HEK293 (cell line): ENCODE results near the gene DPH7.
A peak's percentile ranks its signal among the peaks of the same experiment; 100 is the strongest.

Experiments
- KLF16 ChIP-seq: fragments of 450-650 bp; formaldehyde crosslinking; IDR thresholded peaks from 2 replicates; pipeline ENCODE4 v1.5.1; 2017; ENCODE audit warnings: missing biosample characterization, missing genetic modification characterization
- KLF7 ChIP-seq: fragments of 450-650 bp; formaldehyde crosslinking; IDR thresholded peaks from 2 replicates; pipeline ENCODE4 v1.5.1; 2016; ENCODE audit warnings: missing biosample characterization, missing genetic modification characterization, borderline replicate concordance
- KLF8 ChIP-seq: fragments of 450-650 bp; formaldehyde crosslinking; IDR thresholded peaks from 2 replicates; pipeline ENCODE4 v1.5.1; 2016; ENCODE audit warnings: missing biosample characterization, missing genetic modification characterization
- SP2 ChIP-seq: fragments of 450-650 bp; formaldehyde crosslinking; IDR thresholded peaks from 2 replicates; pipeline ENCODE4 v1.5.1; 2016; ENCODE audit warnings: missing biosample characterization, missing genetic modification characterization
- ZBTB1 ChIP-seq: fragments of 450-650 bp; formaldehyde crosslinking; IDR thresholded peaks from 2 replicates; pipeline ENCODE4 v1.5.1; 2016; ENCODE audit warnings: missing biosample characterization, missing genetic modification characterization
- ZBTB17 ChIP-seq: fragments of 450-650 bp; formaldehyde crosslinking; IDR thresholded peaks from 2 replicates; pipeline ENCODE4 v1.5.1; 2016; ENCODE audit warnings: missing biosample characterization, missing genetic modification characterization
- ZBTB20 ChIP-seq: fragments of 450-650 bp; formaldehyde crosslinking; IDR thresholded peaks from 2 replicates; pipeline ENCODE4 v1.5.1; 2016; ENCODE audit warnings: missing biosample characterization, missing genetic modification characterization
- ZBTB26 ChIP-seq: fragments of 450-650 bp; formaldehyde crosslinking; optimal IDR thresholded peaks from 2 replicates; pipeline ENCODE3; 2016; ENCODE audit warnings: missing biosample characterization, mild to moderate bottlenecking, missing genetic modification characterization
- ZNF146 ChIP-seq: fragments of 450-650 bp; formaldehyde crosslinking; IDR thresholded peaks from 2 replicates; pipeline ENCODE4 v1.5.1; 2016; ENCODE audit warnings: missing biosample characterization, missing genetic modification characterization
- ZNF211 ChIP-seq: fragments of 450-650 bp; formaldehyde crosslinking; IDR thresholded peaks from 2 replicates; pipeline ENCODE4 v1.5.1; 2016; ENCODE audit warnings: low read depth, missing biosample characterization, missing genetic modification characterization
- ZNF26 ChIP-seq: fragments of 450-650 bp; formaldehyde crosslinking; IDR thresholded peaks from 2 replicates; pipeline ENCODE4 v1.5.1; 2016; ENCODE audit warnings: missing biosample characterization, missing genetic modification characterization
- ZNF335 ChIP-seq: fragments of 450-650 bp; formaldehyde crosslinking; conservative IDR thresholded peaks from 2 replicates; pipeline ENCODE4 v1.5.1; 2016; ENCODE audit warnings: missing biosample characterization, missing genetic modification characterization
- ZNF391 ChIP-seq: fragments of 450-650 bp; formaldehyde crosslinking; IDR thresholded peaks from 2 replicates; pipeline ENCODE4 v1.5.1; 2016; ENCODE audit warnings: low read depth, missing biosample characterization, missing genetic modification characterization, borderline replicate concordance
- ZNF416 ChIP-seq: fragments of 450-650 bp; formaldehyde crosslinking; IDR thresholded peaks from 2 replicates; pipeline ENCODE4 v1.5.1; 2016; ENCODE audit warnings: missing biosample characterization, missing genetic modification characterization
- ZNF510 ChIP-seq: fragments of 450-650 bp; formaldehyde crosslinking; IDR thresholded peaks from 2 replicates; pipeline ENCODE4 v1.5.1; 2018; ENCODE audit warnings: mild to moderate bottlenecking, missing genetic modification characterization, missing biosample characterization; ENCODE audit not compliant: insufficient replicate concordance
- ZNF561 ChIP-seq: fragments of 450-650 bp; IDR thresholded peaks from 2 replicates; pipeline ENCODE4 v1.5.1; 2018; ENCODE audit warnings: missing biosample characterization, missing genetic modification characterization, borderline replicate concordance
- TF ChIP-seq, protein P1 (sequence below): sonication (generic); formaldehyde crosslinking; IDR thresholded peaks from 2 replicates; pipeline ENCODE4 v1.8.1; 2022; ENCODE audit warnings: mild to moderate bottlenecking, moderate library complexity, missing genetic modification reagents
- TF ChIP-seq, protein P2 (sequence below): fragments of 450-650 bp; formaldehyde crosslinking; IDR thresholded peaks from 2 replicates; pipeline ENCODE4 v1.5.1; 2016; ENCODE audit warnings: missing biosample characterization, missing genetic modification characterization
- TF ChIP-seq, protein P3 (sequence below): fragments of 450-650 bp; formaldehyde crosslinking; conservative IDR thresholded peaks from 2 replicates; pipeline ENCODE4 v1.5.1; 2016; ENCODE audit warnings: low read depth, missing biosample characterization, missing genetic modification characterization

The DPH7 gene

DNA sequence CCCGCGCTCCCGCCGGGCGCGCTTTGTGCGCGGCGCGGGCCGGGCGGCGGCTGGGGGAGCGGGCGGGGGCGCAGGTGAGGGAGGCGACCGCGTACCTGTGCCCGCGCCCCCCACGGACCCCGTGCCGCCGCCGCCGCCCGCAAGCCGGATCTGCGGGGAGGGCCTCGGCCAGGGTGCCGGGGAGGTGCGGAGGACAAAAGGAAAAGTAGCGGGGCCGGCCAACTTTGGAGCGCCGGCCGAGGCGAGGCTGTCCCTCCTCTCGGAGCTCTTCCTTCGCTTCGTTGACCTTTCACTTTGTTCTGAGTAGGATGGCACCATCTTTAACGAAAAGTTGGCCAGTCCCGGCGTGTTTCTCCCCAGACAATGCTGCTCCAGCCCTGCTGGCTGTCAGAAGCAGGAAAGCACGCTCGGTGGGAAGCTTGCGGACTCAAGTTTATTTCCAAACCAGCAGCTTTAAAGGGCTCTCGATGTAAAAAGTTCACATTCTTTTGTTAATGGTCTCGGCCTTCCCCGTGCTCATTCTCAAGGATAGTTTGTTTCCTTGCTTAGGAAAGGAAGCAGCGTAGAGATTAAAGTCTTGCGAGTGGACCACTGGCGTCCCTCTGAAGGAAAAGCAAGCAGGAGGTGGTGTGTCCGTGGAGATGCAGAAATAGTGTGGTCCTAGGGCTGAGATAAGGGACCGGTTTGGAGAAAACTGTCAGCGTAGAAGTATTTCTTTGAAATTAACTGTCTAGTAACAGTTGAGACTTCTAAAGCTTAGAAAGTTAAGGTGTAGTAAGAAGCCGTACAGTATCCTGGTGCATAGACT lies 40.7 kb upstream of the DPH7 start (continued):
- peak; percentile 44 for TF ChIP-seq ZNF335
- TF ChIP-seq, protein P1, sequence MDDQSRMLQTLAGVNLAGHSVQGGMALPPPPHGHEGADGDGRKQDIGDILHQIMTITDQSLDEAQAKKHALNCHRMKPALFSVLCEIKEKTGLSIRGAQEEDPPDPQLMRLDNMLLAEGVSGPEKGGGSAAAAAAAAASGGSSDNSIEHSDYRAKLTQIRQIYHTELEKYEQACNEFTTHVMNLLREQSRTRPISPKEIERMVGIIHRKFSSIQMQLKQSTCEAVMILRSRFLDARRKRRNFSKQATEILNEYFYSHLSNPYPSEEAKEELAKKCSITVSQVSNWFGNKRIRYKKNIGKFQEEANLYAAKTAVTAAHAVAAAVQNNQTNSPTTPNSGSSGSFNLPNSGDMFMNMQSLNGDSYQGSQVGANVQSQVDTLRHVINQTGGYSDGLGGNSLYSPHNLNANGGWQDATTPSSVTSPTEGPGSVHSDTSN (CRISPR knock-in tag) = no peak
- TF ChIP-seq SP2 (tag by site-specific recombination) = peak; percentile 42; the same call in 1 of the 2 replicates
- TF ChIP-seq, protein P2, sequence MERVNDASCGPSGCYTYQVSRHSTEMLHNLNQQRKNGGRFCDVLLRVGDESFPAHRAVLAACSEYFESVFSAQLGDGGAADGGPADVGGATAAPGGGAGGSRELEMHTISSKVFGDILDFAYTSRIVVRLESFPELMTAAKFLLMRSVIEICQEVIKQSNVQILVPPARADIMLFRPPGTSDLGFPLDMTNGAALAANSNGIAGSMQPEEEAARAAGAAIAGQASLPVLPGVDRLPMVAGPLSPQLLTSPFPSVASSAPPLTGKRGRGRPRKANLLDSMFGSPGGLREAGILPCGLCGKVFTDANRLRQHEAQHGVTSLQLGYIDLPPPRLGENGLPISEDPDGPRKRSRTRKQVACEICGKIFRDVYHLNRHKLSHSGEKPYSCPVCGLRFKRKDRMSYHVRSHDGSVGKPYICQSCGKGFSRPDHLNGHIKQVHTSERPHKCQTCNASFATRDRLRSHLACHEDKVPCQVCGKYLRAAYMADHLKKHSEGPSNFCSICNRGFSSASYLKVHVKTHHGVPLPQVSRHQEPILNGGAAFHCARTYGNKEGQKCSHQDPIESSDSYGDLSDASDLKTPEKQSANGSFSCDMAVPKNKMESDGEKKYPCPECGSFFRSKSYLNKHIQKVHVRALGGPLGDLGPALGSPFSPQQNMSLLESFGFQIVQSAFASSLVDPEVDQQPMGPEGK (tag by site-specific recombination) = peak; percentile 29
- peak; percentile 17; the same call in 1 of the 2 replicates for TF ChIP-seq ZBTB20 (tag by site-specific recombination)
- no peak for TF ChIP-seq ZNF416 (tag by site-specific recombination)
- no peak for TF ChIP-seq ZNF561 (tag by site-specific recombination)
- TF ChIP-seq ZBTB26 (tag by site-specific recombination) = peak; percentile 31
- TF ChIP-seq ZBTB1 (tag by site-specific recombination) = no peak
- TF ChIP-seq ZNF26 (tag by site-specific recombination) = no peak
- TF ChIP-seq, protein P3, sequence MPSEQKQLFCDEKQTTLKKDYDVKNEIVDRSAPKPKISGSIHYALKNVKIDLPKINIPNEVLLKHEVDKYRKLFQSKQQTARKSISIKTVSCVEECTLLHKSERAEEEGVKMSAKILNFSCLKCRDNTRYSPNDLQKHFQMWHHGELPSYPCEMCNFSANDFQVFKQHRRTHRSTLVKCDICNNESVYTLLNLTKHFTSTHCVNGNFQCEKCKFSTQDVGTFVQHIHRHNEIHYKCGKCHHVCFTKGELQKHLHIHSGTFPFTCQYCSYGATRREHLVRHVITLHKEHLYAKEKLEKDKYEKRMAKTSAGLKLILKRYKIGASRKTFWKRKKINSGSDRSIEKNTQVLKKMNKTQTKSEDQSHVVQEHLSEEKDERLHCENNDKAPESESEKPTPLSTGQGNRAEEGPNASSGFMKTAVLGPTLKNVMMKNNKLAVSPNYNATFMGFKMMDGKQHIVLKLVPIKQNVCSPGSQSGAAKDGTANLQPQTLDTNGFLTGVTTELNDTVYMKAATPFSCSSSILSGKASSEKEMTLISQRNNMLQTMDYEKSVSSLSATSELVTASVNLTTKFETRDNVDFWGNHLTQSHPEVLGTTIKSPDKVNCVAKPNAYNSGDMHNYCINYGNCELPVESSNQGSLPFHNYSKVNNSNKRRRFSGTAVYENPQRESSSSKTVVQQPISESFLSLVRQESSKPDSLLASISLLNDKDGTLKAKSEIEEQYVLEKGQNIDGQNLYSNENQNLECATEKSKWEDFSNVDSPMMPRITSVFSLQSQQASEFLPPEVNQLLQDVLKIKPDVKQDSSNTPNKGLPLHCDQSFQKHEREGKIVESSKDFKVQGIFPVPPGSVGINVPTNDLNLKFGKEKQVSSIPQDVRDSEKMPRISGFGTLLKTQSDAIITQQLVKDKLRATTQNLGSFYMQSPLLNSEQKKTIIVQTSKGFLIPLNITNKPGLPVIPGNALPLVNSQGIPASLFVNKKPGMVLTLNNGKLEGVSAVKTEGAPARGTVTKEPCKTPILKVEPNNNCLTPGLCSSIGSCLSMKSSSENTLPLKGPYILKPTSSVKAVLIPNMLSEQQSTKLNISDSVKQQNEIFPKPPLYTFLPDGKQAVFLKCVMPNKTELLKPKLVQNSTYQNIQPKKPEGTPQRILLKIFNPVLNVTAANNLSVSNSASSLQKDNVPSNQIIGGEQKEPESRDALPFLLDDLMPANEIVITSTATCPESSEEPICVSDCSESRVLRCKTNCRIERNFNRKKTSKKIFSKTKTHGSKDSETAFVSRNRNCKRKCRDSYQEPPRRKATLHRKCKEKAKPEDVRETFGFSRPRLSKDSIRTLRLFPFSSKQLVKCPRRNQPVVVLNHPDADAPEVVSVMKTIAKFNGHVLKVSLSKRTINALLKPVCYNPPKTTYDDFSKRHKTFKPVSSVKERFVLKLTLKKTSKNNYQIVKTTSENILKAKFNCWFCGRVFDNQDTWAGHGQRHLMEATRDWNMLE (tag by site-specific recombination) = no peak
- TF ChIP-seq ZBTB17 (tag by site-specific recombination) = peak; percentile 79
- no peak for TF ChIP-seq ZNF211 (tag by site-specific recombination)
- TF ChIP-seq KLF8 (tag by site-specific recombination) = peak; percentile 20; the same call in 1 of the 2 replicates
- TF ChIP-seq KLF7 = no peak
- no peak for TF ChIP-seq ZNF510
- TF ChIP-seq KLF16 (tag by site-specific recombination) = no peak
- no peak for TF ChIP-seq ZNF391
- no peak for TF ChIP-seq ZNF146 (tag by site-specific recombination)
